HG03175 (cell line): Measurements from ENCODE around the gene EP400.

ENCODE experiments used
- ATAC-seq: cut with Tn5 transposase; IDR thresholded peaks from one replicate; pipeline ENCODE4 v1.9.1; 2021; ENCODE audit warnings: mild to moderate bottlenecking, moderate library complexity; ENCODE audit not compliant: unreplicated experiment

Gene EP400

DNA sequence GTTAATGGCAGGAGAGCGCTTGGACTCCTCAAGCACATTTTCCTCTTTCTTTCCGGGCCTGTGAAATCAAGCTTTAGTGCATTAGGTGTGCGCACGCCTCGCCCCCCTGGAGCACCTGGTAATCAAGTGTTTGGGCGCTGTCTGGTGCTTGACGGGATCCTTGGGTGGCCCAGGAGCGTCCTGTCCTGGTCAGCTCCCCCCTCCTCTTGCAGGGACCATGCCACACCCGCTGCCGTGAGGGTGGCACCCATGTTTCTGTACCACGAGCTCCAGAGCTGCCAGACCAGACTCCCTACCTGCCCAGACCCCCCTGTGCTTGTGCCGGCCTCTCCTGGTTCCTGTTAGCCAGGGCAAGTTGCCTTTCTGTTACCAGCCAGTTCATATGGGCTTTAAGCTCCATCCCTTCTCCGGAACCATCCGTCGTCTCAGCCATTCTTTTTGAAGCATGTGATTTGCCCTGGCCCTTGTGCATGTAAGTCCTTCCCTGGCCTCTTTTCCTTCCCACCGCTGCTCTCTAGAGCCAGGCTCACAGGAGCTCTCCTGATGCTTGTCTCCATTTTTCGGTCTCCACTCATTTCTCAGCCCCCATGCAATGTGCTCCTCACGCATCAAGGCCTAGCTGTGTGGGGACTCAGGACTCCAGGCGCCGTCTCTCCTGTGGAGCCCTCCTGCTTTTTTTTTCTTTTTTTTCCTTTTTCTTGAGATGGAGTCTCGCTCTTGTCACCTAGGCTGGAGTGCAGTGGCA is 66.1 kb downstream of the EP400 start:
- no peak for ATAC-seq

- ATAC-seq: no peak
Observed at GRCh38 chr12:132018193-132018916, 68.6 kb downstream of the EP400 start.

DNA sequence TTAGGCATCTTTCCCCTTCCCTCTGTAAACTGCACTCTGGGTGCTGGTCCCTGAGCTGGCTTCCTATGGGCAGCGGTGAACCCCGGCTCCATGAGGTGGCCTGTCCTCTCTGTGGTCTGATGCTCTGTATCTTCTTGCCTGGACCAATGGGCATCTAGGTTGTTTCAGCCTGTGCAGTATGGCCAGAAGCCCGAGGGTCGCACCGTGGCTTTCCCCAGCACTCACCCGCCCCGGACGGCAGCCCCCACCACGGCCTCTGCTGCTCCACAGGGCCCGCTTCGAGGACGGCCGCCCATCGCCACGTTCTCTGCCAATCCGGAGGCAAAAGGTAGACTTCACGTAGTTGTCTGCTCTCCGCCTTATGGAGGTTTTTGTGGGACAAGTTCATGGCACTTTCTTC is 70.1 kb downstream of the EP400 start:
- no peak for ATAC-seq

- ATAC-seq: no peak
Observed at GRCh38 chr12:132020292-132020691, 70.5 kb downstream of the EP400 start.

- ATAC-seq: no peak
Observed at GRCh38 chr12:132021031-132021871, 71.5 kb downstream of the EP400 start.

DNA sequence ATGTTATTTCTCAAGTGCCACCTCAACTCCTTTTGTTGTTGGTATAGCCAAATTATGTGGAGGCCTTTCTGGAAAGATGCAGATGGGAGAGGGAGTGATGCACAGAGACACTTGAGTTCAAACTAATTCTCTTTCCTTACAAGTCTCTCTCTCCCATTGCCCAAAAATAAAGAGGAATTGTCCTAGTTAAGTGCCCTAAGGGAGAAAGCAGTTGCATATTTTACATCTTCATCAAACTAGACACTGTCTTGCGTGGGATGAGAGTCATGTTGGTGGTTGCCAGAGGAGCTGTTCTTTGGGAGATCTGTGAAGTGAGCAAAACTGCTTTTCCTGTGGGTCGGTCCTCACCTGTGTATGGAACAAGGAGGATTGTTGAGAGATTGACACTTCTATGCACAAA is 72.2 kb downstream of the EP400 start:
- ATAC-seq: no peak

- no peak for ATAC-seq
Observed at GRCh38 chr12:132023658-132024057, 73.9 kb downstream of the EP400 start.

DNA sequence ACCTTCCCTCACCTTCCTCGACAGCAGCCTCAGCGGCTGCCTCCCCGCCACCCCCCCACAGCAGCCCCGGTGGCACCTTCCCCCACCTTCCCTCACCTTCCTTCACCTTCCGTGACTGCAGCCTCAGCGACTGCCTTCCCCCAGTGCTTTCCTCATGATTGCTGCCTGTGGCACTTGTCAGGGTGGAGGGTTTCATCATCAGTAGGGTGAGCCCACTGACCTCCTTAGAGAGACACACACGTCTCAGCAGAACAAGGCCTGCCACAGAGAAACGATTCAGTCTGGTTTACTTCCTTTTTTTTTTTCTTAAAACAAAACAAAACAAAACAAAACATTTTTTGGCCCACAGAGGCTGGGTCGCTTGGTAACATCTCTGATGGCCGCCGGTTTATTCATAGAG is 75.0 kb downstream of the EP400 start:
- ATAC-seq: no peak

- no peak for ATAC-seq
Observed at GRCh38 chr12:132025526-132025925, 75.8 kb downstream of the EP400 start.

DNA sequence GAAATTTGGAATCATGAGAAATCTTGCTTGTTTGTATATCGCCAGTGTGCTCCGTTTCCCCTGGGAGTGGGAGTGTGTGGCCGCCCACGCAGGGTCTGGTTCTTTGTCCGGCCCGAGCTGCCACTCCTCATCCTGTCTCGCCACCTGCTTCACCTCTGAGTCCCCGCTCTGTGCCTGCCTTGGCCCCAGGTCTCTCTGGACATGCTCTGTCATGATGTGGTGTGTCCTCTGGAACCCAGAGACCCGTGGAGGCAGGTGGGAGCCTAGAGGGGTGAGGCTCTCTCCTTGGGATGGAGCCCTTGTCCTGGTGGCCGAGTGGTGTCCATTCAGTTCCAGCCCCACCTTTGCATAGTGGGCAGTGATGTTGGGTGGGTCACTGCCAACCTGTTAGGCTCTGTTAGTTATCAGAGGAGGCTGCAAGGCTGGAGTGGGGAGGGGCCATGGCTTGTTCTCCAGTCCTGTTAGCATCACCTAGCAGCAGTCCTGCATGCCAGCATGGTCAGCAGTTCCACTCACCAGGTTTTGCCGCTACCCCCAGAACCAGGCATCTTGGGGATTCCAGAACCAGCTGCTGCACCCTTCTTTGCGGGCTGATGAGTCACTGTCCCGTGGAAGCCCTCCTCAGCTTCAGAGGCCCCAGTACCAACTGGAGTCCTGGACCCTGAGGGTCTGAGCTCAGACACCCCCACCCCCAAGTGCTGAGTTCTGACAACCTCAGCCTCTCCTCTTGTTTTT is 76.5 kb downstream of the EP400 start:
- ATAC-seq: no peak

DNA sequence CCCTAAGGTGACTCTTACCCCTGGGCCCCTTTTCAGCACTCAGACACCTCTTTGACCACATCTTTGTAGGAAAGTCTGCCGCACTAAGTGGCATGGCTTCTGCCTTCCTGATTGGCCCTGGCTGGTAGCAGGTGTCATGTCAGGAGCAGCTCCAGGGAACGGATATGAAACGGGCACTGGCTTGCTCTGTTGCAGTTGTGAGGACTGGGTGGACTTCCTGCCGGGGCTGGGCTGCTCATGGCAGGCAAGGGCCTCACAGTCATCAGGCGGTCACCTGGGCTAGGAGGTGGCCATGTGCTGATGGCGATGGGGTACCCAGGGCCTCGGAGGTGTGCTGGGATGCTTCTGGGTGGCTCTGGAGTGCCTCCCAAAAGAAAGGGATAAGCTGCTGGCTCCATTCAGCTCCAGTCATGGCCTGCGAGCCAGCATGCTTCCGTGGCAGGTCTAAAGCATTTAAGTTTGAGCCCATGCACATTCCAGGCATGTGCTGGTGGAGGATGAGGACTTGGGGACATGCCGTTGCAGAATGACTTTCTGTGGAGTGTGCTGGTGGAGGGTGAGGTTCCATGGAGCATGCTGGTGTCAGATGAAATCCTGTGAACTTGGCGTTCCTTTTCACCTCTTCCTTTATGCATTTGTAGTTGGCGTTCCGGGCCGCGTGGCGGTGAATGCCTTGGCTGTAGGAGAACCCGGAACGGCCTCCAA is 77.2 kb downstream of the EP400 start:
- ATAC-seq: no peak

DNA sequence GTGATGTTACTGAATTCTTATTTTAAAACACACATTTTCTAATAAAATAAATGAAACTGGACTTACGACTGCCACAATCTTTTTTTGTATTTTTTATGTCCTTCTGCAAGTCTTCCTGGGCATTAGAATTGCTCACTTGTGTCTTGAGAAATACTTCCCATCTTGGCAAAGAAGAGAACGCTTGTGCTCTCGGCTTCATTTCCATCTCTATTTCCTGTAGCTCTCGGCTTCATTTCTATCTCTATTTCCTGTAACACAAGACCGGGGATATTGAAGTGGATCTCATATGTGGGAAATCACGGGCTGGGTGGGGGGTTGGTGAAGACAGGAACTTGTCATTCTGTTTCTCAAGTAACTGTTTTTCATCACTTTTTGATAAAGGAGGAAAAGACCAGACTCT is 77.9 kb downstream of the EP400 start:
- no peak for ATAC-seq

DNA sequence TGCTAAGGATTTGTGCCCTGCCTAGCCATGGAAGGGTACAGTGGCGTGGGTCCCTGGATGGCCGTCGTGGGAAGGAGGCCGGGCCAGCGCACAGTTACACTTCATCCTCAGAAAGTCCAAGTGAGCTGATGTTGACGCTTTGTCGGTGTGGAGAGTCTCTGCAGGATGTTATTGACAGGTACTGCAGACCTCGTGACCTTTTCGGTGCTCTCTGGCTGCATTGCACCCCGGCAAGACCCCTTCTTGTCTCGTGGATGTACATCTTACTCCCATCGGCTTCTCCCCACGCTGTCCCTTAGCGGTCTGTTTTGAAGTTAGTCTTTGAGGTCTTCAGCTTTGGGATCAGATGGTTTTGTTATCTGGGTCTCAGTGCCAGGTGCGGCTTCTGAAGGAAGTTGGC is 78.4 kb downstream of the EP400 start:
- ATAC-seq: no peak

DNA sequence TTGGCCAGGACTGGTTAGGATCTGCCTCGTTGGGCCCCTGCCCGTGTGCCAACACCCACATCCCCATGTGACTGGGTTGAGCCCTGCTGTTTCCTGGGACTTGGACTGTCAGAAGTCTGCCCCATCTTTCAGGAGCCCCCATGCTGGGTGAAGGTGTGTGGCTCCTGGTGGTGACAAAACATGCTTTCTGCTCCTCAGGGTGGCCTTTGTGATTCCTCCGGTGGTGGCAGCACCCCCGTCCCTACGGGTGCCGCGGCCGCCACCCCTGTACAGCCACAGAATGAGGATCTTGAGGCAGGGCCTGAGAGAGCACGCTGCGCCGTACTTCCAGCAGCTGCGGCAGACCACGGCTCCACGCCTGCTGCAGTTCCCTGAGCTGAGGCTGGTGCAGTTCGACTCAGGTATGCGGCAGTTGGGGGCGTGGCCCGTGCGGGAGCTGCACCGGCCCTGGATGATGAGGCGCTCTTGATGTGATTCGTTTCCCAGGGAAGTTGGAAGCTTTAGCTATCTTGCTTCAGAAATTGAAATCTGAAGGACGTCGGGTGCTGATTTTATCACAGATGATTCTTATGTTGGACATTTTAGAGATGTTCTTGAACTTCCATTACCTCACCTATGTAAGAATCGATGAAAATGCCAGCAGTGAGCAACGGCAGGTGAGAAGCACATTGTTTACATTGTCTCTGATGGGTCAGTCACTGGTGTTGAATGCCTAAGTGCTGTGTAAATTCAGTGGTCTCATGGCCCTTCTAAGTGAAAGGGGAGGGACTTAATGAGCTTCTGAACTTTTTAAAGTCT is 80.0 kb downstream of the EP400 start:
- ATAC-seq: no peak

GRCh38 chr12:132030367-132031038 is 80.8 kb downstream of the EP400 start:
- ATAC-seq: no peak

DNA sequence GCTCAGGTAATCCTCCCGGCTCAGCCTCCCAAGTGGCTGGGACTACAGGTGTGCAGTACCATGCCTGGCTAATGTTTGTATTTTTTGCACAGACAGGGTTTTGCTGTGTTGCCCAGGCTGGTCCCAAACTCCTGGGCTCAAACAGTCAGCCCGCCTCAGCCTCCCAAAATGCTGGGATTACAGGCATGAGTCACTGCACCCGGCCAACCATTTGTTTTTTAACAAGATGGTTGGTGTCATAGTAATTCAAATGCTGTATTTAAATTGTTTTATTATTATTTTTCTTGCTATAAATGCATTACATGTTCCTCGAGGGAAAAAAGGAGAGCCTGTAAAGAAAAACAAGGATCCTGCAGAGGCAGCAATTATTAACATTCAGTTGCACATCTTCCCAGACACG is 83.9 kb downstream of the EP400 start:
- ATAC-seq: no peak

DNA sequence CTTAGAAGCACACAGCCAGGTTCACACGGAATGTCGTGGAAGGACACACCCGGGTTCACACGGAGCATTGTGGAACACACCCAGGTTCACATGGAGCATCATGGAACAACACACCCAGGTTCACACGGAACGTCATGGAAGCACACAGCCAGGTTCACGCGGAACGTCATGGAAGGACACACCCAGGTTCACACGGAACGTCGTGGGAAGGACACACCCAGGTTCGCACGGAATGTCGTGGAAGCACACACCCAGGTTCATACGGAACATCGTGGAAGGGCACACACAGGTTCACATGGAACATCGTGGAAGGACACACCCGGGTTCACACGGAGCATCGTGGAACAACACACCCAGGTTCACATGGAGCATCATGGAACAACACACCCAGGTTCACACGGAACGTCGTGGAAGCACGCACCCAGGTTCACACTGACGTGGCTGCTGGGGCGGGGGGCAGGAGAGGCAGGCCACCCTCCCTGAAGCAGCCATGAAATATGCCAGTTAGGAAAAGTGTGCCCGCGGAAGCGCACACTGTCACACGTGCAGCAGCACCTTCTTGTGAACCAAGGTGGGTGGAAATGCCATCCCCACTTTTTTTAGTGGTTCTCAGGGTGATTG is 86.4 kb downstream of the EP400 start:
- no peak for ATAC-seq

- ATAC-seq: no peak
Observed at GRCh38 chr12:132040906-132041606, 91.3 kb downstream of the EP400 start.
